B cell (primary cell): Measurements from ENCODE around the gene CCDC175. TPM values are rescaled to one million over a fixed set of nuclear protein-coding genes. Genes with fewer than 3 reads are reported as not detected.

Experiments used
- ATAC-seq: fragments of 200-7000 bp; cut with Tn5 transposase; one replicate; pipeline ENCODE4 v1.10.0; 2021; ENCODE audit warnings: low read depth, mild to moderate bottlenecking, moderate number of reproducible peaks, moderate library complexity
- CTCF ChIA-PET: fragments of 350-600 bp; sonication (Branson Sonifier 250); formaldehyde crosslinking; loops from one replicate; lab custom pipeline; 2021; ENCODE audit warnings: antibody characterized with exemption, inconsistent platforms; lab: Charles Lee
- POLR2A ChIA-PET: fragments of 350-600 bp; sonication (Branson Sonifier 250); formaldehyde crosslinking; loops from one replicate; lab custom pipeline; 2021; ENCODE audit warnings: antibody characterized with exemption; lab: Charles Lee
- DNase-seq: peaks from one replicate; pipeline ENCODE4 v3.0.0; 2013
- H2AFZ ChIP-seq: 2 replicates; pipeline ENCODE4 v1.6.1; 2012; ENCODE audit warnings: mild to moderate bottlenecking, low read depth, low read length; ENCODE audit not compliant: insufficient read depth, poor library complexity, severe bottlenecking
- H3K27ac ChIP-seq, 2 donors: 1 replicate in 1 of 2; 2 replicates in 1 of 2; pipeline ENCODE4 v1.5.1; 2012 to 2013; ENCODE audit warnings: low read length in 2 of 2, mild to moderate bottlenecking in 2 of 2, moderate library complexity in 1 of 2
- H3K27me3 ChIP-seq, 4 experiments: fragments of 200-600 bp in 1 of 4; sonication (generic) in 1 of 4; replicated peaks in 1 of 4; 1 replicate in 2 of 4; 2 replicates in 2 of 4; pipeline versions ENCODE4 v1.6.1 to v1.7.0; 2013 to 2016; ENCODE audit warnings: low read length in 3 of 4, mild to moderate bottlenecking in 2 of 4, mixed read lengths in 1 of 4, moderate library complexity in 1 of 4; ENCODE audit not compliant: insufficient read depth in 4 of 4, control insufficient read depth in 3 of 4; ENCODE audit errors: control extremely low read depth in 1 of 4
- H3K36me3 ChIP-seq, 2 experiments: replicated peaks in 1 of 2; 1 replicate in 1 of 2; 2 replicates in 1 of 2; pipeline versions ENCODE4 v1.6.1 to v1.7.1; 2013; ENCODE audit warnings: low read length in 1 of 2; ENCODE audit not compliant: insufficient read depth in 2 of 2, control insufficient read depth in 1 of 2; ENCODE audit errors: control extremely low read depth in 1 of 2, extremely low read depth in 1 of 2
- H3K4me1 ChIP-seq, 2 donors: fragments of 200-600 bp in 1 of 2; sonication (generic) in 1 of 2; 1 replicate in 1 of 2; 2 replicates in 1 of 2; pipeline versions ENCODE4 v1.5.1 to v1.6.1; 2013 to 2017; ENCODE audit warnings: low read length in 2 of 2; ENCODE audit not compliant: control insufficient read depth in 2 of 2, insufficient read depth in 2 of 2
- H3K4me2 ChIP-seq: replicated peaks from 2 replicates; pipeline ENCODE3; 2012; ENCODE audit warnings: mild to moderate bottlenecking, low read depth, low read length; ENCODE audit not compliant: poor library complexity, severe bottlenecking
- H3K4me3 ChIP-seq, 5 experiments: fragments of 200-600 bp in 1 of 5; sonication (generic) in 1 of 5; 1 replicate in 3 of 5; 2 replicates in 2 of 5; pipeline versions ENCODE4 v1.5.1 to v1.7.0; 2011 to 2016; ENCODE audit warnings: low read length in 4 of 5, mild to moderate bottlenecking in 4 of 5, low read depth in 2 of 5, control low read depth in 1 of 5, moderate library complexity in 1 of 5; ENCODE audit not compliant: insufficient read depth in 1 of 5; ENCODE audit errors: control extremely low read depth in 1 of 5, extremely low read depth in 1 of 5
- H3K79me2 ChIP-seq: fragments of 200-600 bp; sonication (generic); one replicate; pipeline ENCODE4 v1.6.0; 2016; ENCODE audit warnings: low read length; ENCODE audit not compliant: control insufficient read depth, insufficient read depth
- H3K9ac ChIP-seq: fragments of 200-600 bp; sonication (generic); 2 replicates; pipeline ENCODE4 v1.6.1; 2017; ENCODE audit warnings: mild to moderate bottlenecking, low read length, moderate library complexity
- H3K9me3 ChIP-seq, 3 donors: one replicate each; pipeline versions ENCODE4 v1.6.1 to v1.7.1; 2013; ENCODE audit warnings: low read length in 2 of 3; ENCODE audit not compliant: control insufficient read depth in 2 of 3, insufficient read depth in 1 of 3; ENCODE audit errors: control extremely low read depth in 1 of 3
- H4K20me1 ChIP-seq: 2 replicates; pipeline ENCODE4 v1.6.0; 2012; ENCODE audit warnings: mild to moderate bottlenecking, low read length; ENCODE audit not compliant: insufficient read depth, control insufficient read depth, poor library complexity, severe bottlenecking
- H3K27ac Mint-ChIP-seq: one replicate; pipeline ENCODE4 v1.8.0; 2021; ENCODE audit warnings: mixed read lengths
- H3K27me3 Mint-ChIP-seq: one replicate; pipeline ENCODE4 v1.8.0; 2021; ENCODE audit warnings: mixed read lengths
- H3K4me1 Mint-ChIP-seq: one replicate; pipeline ENCODE4 v1.8.0; 2021; ENCODE audit warnings: mixed read lengths
- H3K4me3 Mint-ChIP-seq: one replicate; pipeline ENCODE4 v1.8.0; 2021; ENCODE audit warnings: mixed read lengths
- H3K9me3 Mint-ChIP-seq: one replicate; pipeline ENCODE4 v1.8.0; 2022; ENCODE audit warnings: mixed read lengths; ENCODE audit not compliant: insufficient read depth
- CTCF ChIP-seq: fragments of 200-600 bp; IDR thresholded peaks from one replicate; pipeline ENCODE4 v1.8.0; 2022; ENCODE audit warnings: antibody characterized with exemption, mild to moderate bottlenecking
- EZH2 ChIP-seq: IDR thresholded peaks from 2 replicates; pipeline ENCODE4 v1.6.1; 2012; ENCODE audit warnings: borderline replicate concordance, low read depth, mild to moderate bottlenecking, moderate library complexity, low read length; ENCODE audit not compliant: insufficient read depth, poor library complexity, severe bottlenecking
- WGBS: methylation state at CpG from one replicate; pipeline ENCODE4 v1.1.5; 2013; ENCODE audit warnings: missing lambda C conversion rate; ENCODE audit not compliant: insufficient coverage; 5-methylcytosine and 5-hydroxymethylcytosine counted together
- intact Hi-C: fragments of 100-400 bp; cut with micrococcal nuclease; formaldehyde crosslinking; loops from one replicate; pipeline ENCODE4 v1.10.0; 2022
- polyA plus RNA-seq: library from polyadenylated mRNA; depleted of rRNA; stranded (reverse); fragments of >200 nt; gene quantifications from 2 replicates; pipeline ENCODE4 v1.2.3, GENCODE V29; 2012
- total RNA-seq, 2 donors: library from RNA; stranded (reverse); fragments of 120-200 nt in 1 of 2; gene quantifications; 1 replicate in 1 of 2; 2 replicates in 1 of 2; pipeline versions ENCODE4 v1.2.3 to v1.2.4, GENCODE V29; 2013 to 2022

Gene CCDC175
- total and polyA plus RNA-seq, 2 donors (not counting 1 experiment from before 2014, with no cell fraction given) = not detected

- H3K4me1 Mint-ChIP-seq = peaks cover 9% of the 10 kb centered on the region
- TF ChIP-seq CTCF (no peak), EZH2 (no peak)
- CTCF ChIA-PET = interaction anchor here (0.7 kb wide), 1 partner anchor 423 kb away, joined by 6 read pairs; no protein-coding TSS in a partner anchor
Observed at GRCh38 chr14:59540852-59541251, 35.8 kb downstream of the CCDC175 start.

GRCh38 chr14:59538936-59539335, 37.7 kb downstream of the CCDC175 start:
- 75% methylated on average over 2 of the region's 4 CpGs for WGBS
- no peak overlapping the region for H3K4me3 Mint-ChIP-seq
- Histone ChIP-seq H3K4me2 (no peak overlapping the region), H2AFZ (no peak overlapping the region), H4K20me1 (no peaks in the 10 kb centered on the region), H3K27me3 (peaks cover 0 to 2% (median 0%) of the 10 kb centered on the region in 4 experiments), H3K4me3 (no peak overlapping the region), H3K27ac (no peak overlapping the region), H3K9me3 (no peaks in the 10 kb centered on the region), H3K79me2 (no peaks in the 10 kb centered on the region), H3K9ac (no peak overlapping the region), H3K4me1 (no peaks in the 10 kb centered on the region), H3K36me3 (no peaks in the 10 kb centered on the region)
- no peak overlapping the region for H3K27ac Mint-ChIP-seq
- H3K27me3 Mint-ChIP-seq = peaks cover 9% of the 10 kb centered on the region
- CTCF ChIA-PET = no interaction called here
- ATAC-seq (no peak), DNase-seq (no peak)
- TF ChIP-seq CTCF (no peak), EZH2 (no peak)
- no peaks in the 10 kb centered on the region for H3K9me3 Mint-ChIP-seq
- peaks cover 9% of the 10 kb centered on the region for H3K4me1 Mint-ChIP-seq
- POLR2A ChIA-PET = no interaction called here
- intact Hi-C loops = no loop called here

More at GRCh38 chr14:59540852-59541251, 35.8 kb downstream of the CCDC175 start:
- intact Hi-C loops = no loop called here
- no peaks in the 10 kb centered on the region for H4K20me1 ChIP-seq
- no peaks in the 10 kb centered on the region for H3K9me3 ChIP-seq
- DNase-seq (no peak), ATAC-seq (no peak)
- POLR2A ChIA-PET = no interaction called here
- Mint-ChIP-seq H3K27me3 (peaks cover 4% of the 10 kb centered on the region), H3K4me3 (no peak overlapping the region), H3K27ac (no peak overlapping the region), H3K9me3 (no peaks in the 10 kb centered on the region)
- no peaks in the 10 kb centered on the region for H3K27me3 ChIP-seq
- no peak overlapping the region for H2AFZ ChIP-seq
- H3K4me1 ChIP-seq = no peaks in the 10 kb centered on the region
- H3K9ac ChIP-seq = no peak overlapping the region
- no peaks in the 10 kb centered on the region for H3K79me2 ChIP-seq
- H3K4me3 ChIP-seq = no peak overlapping the region
- no peak overlapping the region for H3K27ac ChIP-seq
- H3K4me2 ChIP-seq = no peak overlapping the region
- 67% methylated on average over 1 of the region's 1 CpG for WGBS
- H3K36me3 ChIP-seq = no peaks in the 10 kb centered on the region
